AG08395 (cell line): ENCODE results near the gene HOXA5.
A peak's percentile ranks its signal among the peaks of the same experiment; 100 is the strongest.

Experiments
- DNase-seq: peaks from one replicate; pipeline ENCODE4 v3.0.0; 2012; ENCODE audit warnings: mixed read lengths, low spot score

The HOXA5 gene

DNA sequence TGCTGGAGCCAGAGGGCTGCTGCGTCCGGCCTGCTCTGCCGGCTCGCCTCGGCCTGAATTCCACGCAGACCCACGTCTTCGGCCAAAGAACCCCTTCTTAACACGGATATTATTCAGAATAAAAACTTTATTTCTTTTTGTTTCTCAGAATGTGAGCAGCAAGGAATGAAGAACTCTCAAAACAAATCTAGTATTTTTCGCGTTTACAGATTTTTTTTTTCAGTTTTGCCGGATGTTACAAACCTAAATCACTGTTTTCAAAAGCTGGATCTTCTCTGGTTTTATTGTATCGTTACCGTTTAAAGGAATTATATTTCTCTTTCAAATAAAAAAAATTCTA, 36.6 kb downstream of the HOXA5 start:
- DNase-seq = no peak

DNA sequence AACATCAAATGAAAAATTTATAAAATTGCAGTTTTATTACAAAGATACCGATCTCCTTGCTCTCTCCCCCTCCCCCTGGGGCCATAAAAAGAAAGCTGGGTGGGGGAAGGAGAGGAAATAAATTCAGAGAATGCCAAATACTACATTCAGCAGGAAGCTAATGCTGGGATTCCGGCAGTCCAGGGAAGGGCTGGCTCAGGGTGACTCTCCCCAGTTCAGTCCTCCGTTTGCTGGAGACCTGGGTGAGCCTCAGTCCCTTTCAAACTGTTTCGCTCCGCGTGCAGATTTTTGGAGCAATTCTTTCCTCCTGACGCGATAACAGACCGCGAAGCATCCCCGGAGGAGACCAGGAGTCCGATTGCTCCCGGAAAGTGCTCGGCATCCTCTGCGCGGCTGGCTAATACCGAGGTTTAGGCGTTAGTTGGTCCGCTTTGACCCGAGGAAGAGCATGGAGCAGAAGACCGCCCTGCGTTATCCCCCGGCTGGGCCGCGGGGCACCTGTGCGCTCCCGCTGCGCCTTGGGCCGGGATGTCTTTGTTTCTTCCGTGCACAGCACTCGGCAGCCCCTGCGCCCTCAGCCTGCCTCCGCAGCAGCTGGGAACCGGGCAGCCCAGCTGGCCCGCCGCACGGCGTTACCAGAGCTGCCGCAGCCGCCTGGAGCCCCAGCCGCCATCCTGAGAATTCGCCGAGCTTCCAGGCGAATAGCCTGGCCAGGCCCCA, 37.1 kb downstream of the HOXA5 start:
- DNase-seq = no peak

DNA sequence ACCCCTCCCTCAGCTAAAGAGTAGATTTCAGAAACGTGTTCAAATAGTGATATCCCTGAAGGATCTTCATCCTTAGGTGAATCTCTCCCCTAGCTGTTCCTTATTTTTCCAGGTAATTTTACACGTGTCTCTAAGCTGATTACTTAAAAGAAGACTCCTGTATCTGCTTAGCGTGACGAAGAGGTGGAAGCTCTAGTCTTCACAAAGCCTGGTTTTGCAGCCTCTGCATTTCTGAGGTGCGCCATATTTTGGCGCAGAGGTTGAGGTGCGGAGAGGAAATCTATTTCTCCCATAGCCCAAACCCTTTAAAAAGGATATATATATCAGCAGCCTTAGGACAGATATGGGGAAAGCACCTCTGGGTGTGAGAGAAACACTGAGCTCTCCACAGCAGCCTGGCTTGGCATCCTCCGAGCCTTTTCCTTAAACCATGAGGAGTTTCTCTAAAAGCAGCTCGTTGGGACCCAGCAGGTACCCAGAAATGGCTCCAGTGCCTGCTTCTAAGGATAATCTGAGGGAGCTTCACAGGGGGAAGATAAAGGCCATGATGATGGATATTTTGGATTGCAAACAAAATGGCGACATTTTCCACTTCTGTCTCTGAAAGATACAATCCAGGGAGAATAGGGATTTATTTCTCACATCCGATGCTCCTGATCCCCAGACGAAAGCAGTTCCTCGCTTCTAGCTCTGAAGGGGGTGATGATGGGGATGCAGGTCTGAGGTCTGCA, 38.0 kb downstream of the HOXA5 start:
- no peak for DNase-seq

DNA sequence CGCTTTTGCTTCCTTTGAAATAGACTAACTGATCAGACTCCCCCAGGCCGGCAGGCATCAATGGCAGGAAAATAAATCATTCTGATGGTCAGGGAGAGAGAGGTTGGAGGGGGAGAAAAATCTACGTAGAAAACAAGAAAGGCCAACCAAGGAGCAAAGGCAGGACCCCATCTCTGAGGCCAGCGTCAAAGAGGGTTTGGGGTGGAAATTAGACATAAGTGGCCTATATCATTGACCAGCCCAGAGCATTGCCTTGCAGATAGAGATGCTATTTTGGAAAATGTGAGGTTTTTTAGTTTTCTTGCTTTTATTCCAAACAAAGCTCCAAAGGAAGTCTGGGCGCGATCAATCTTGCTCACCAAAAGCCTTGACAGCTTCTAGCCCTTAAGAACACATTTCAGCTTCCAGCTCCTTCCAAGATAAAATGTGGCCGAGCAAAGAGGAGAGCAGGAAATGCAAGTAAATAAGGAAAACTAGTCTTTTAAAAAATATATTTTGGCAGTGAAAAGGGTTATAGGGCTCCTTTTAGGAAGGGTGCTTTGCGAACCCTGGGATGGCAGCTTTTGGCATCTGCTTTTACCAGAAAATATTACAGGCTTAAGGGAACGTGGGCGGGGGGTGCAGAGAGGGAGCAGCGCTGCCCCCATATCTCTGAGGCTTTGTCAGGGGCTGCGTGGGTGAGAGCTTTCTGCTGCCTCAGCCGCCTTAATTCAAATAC, 39.0 kb downstream of the HOXA5 start:
- DNase-seq = no peak

DNA sequence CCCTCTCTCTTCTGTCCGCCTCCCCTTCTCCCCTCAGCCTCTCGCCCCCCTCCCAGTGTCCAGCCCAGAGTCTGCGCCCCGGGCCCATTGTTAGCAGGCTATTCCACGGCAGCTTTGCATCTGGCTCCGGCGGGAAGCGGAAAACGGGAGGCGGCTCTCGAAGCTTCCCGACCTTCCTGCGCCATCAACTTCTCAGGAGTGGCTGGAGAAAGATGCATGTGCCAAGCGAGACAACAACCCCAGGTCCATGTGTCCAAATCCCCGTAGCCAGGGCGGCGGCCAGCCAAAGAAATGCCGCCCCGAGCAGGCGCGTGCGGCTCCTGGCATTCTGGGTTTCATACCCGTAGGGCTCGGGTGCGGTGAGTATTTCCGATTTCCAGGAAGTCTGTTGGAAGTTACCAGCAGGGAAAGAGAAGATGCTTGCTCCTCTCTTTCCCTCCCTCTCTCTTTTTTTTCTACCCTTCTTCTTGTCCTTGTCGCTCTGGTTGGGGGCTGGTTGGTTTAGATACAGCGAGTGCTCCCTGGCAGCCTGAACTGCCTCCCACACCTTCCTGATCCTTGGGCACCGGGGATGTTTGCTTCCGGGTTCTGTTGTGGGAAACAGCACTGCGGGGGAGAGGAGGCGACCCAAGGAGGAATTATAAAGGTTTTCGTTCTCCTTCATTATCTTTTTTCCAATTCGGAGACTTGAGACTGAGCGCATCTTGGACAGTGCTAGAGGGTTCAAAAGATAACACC, 39.8 kb downstream of the HOXA5 start:
- no peak for DNase-seq

DNA sequence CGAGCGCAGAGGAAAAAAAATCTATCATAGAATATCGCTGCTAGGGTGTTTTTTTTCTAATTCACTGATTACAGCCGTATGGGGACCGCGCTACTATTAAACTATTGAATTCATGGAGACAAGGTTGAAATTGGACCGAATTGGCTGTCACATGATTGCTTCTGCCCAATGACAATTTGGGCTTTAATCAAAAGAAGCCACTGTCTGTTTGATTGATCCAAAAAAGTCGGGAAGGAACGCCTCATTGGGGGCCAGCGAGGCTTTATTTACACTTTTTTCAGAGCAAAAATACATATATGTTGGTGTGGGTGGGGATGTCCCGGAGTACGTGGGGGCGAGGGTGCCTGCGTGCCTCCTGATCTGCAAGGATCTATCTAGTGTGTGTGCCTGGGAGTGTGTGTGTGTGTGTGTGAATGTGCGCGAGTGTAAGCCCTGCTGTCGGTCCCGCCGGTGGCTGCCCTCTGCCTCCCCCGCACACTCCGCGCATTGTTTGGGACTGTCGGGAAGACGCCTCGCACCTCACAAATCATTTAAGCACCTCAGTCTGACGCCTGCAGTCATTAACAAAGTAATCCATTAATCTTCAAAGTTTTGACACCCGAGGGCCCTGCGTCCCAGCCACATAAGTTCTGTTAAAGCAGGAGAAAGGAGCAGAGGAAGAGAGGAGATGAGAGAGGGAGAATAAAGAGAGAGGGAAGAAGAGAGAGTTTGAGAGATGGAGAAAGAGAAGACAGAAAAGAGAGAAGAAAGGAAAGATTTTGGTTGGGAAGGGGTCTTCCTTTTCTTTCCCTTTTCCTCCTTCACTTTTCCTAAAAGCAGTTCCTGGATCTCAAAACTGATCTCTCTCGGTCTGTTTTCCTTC, 40.7 kb downstream of the HOXA5 start, which contains the start of gene HOXA2:
HOXA2 (minus strand) TSS at position 103 of the 862 bp plus-strand sequence. CDS start 183 bp downstream, outside the sequence.
- DNase-seq = no peak

DNA sequence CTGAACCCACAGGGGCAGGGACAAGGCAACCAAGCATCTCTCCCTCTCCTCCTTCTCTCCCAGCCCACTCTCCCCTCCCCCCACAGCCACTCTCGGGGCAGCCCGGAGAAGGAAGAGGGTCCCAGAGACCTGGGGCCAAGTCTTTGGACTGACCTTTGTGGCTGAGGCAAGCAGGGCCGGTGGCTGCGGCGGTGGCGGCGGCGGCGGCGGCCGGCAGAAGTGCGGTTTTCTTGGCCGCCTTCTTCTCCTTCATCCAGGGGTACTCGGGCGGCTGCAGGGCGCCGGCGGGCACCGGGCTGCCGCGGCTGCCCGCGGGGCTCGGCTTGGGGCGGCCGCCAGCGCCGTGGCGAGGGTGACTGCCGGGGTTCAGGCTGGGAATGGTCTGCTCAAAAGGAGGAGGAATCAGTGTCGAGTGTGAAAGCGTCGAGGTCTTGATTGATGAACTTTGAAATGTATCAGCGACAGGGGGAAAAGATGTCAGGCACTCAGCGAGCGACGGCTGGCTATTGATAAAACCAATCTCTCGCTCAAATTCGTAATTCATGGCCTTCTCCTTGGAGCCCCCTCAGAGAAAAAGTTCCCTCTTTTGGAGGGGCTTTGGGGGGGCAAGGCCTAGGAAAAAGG, 41.4 kb downstream of the HOXA5 start:
- no peak for DNase-seq

DNA sequence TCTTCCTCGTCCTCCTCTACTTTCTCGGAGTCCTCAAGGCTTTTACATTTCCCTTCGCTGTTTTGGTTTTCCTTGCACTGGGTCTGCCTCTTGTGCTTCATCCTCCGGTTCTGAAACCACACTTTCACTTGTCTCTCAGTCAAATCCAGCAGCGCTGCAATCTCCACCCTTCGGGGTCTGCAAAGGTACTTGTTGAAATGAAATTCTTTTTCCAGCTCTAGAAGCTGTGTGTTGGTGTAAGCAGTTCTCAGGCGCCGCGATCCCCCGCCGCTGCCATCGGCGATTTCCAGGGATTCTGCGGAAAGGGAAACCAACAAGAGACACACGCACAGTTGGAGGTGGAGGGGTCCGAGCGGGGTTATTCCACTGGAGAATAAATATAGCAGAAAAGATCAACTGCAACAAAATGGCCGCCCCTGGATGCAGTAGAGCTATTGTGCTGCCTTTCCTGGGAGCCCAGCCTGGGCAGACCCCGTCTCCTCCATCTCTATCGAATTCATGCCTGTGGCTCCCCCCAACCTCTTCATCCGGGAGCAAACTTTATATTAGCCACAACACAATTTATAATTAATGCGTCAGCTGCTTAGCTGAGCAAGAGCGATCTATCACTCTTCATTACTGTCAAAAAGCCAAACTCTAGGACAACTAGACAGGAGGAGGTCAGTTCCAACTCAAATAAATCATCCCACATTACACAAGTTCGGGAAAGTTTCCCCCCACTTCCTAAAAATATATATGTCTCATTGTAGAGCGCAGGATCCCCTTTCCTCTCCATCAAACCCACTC, 42.1 kb downstream of the HOXA5 start:
- no peak for DNase-seq

DNA sequence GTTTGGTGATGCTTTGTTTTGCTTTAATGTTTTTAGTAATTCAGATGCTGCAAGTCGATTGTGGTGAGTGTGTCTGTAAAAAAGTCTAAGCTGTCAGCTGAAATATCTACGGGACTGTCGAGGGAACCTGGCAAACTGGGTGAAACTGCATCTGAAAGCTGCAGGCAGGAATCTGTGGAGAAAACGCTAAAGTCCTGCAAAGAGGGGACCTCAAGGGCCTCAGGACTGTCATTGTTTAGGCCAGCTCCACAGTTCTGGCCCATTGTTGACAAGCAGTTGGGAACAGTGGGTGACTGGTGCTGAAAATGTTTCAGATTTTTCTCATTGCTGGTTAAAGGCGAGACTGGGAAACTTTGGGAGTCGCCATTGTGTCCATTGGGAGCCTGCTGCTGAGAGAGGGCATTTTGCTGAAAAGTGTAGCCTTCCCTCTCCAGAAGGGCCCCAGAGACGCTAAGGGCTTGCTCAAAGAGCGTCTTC, 42.7 kb downstream of the HOXA5 start:
- DNase-seq = no peak

DNA sequence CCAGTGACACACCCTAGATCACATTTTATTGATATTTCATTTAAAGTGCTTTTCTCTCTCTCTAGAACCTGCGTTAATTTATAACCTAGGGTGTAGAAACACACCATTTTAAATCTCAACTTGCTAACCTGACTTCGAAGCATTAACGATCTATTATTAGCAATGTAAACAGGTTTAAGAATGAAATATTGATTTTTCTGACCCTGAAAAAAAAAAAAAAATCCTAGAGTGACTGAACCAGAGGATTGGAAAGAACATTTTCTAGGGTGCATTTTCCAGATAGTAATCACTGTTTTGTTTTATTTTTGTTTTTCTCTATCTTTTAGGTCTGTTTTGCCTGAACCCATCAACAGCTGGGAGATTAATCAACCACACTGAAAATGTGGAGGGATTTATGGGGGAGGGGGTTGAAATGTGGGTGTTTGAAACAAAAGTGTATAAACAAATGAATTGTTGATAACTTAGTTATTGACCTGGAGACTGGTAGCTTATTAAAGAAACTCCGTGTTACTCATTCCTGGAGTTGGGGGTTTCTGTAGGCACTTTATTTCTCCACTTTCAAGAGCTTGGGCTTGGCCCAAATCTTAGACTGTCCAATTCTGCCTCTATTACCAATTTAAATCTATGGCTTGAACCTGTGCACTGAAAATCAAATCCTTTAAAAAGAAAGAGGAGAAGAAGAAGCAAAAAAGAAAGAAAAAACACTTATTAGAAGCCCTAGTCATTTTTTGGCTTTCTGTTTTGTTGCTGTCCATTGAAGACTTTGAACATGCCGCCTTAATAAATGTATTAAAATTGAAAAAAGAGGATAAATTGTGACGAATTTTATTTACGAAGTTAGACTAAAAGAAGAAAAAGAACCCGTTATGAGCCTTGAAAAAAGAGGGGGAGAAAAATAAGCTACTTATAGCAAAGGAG, 43.8 kb downstream of the HOXA5 start:
- DNase-seq = no peak

DNA sequence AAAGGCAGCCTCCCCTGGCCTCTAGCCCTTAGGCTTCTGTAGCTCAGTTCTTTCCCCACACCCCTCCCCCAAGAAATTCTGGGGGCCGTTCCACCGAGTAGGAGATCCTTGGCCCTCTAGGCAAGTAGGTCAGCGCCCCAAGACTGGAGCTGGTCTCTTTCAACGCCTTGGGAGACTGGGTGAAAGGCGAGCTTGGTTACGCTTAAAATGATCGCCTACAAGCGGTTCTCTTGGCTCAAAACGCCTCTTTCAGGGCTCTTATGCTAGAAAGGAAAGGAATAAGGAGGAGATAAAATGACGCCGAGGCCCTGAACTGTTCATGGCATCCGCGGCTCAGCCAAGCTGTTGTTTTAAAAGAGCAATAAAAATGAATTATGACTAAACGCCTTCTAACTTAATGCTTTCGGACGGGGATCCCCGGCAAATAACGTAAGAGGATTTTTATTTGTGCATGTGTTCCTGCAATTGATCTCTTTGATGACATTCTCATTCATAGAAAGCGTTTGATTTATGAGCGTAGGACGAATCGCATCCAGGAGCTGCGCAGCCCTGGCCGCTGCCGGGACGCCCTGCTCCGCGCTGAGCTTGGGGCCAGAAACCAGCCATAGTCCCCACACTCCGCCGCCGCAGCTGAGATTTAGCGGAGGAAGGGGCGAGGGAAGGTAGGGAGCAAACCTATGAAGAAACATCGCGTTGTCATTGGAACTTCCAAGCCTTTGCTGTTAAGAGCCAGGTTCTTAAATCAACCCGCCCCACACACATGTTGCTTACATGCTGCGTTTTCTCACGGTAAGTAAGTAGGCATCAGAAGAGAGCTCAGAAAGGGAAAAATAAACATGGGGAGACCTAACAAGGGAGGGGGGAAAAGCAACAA, 44.7 kb downstream of the HOXA5 start:
- DNase-seq = no peak

DNA sequence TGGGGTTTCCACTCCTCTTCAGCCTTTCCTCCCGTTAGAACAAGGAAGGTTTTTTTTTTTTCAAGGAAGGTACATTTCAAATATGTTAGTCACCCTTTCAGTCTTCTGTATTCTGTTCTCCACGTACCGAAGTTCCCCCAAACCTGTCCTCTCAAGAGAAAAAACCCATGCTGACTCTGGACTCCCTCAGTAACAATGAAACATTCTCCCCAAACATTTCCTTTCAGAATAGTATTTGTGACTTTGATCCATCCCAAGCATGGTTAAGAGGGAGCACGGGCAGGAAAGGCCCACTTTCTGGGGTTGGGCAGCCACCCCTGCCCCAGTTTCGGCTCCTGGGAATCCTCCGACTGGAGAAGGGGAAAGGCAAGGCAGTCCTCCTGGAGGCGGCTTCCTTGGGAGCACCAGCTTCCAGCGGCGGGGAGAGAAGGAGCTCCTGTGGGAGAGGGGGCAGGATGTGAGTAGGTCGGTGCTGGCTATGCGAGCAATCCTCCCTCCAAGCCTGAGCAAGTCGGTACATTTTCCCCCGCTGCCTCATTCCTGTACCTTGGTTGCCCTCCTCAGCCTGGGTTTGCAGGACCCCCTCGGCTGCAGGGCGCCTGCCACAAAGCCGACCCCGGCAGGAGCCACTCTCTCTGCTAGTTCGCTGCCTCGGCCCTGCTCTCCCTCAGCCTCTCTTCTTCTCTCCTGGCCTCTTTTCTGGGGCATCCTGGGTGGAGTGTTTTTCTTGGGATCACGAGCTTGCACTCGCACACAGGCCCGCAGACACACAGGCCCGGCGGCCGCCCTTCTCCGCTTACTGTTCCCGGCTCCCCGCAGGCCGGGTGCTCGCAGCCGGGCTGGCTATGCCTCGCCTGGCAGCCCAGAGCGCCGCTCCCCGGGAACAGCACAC, 45.5 kb downstream of the HOXA5 start:
- no peak for DNase-seq

DNA sequence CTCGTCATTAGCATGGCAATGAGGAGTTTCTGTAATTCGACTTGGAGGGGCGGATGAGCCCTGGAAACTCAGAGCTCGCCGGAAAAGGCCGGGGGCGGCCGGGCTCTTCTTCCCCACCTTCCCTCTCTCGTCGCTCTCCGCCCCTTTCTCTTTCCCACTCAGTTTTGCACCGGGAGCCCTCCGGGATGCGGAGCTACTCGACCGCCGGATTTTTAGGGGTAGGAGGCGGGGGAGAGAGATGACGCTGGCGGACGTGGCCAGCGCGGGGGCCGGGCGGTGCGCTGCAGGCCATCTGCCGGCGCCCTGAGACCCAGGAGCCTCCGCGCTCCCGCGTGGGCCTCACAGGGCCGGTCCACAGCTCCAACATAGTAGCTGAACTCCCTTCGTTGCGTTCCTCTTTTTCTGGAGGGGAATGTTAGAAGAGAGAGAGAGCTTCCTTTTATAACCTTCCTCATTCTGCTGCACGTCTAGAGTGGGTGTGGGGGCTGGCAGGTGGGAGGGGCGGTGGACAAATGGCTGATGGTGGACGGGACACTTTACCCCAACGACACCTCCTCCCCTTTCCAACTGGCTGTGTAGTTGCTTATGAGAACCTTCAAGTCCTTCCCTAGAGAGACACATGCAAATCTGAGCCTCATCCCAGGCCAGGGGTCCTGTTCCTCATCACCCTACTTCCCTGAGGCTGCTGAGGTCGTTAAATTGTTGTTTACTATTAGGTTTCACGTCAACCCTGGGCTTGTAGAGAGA, 46.5 kb downstream of the HOXA5 start:
- DNase-seq = peak; percentile 80

DNA sequence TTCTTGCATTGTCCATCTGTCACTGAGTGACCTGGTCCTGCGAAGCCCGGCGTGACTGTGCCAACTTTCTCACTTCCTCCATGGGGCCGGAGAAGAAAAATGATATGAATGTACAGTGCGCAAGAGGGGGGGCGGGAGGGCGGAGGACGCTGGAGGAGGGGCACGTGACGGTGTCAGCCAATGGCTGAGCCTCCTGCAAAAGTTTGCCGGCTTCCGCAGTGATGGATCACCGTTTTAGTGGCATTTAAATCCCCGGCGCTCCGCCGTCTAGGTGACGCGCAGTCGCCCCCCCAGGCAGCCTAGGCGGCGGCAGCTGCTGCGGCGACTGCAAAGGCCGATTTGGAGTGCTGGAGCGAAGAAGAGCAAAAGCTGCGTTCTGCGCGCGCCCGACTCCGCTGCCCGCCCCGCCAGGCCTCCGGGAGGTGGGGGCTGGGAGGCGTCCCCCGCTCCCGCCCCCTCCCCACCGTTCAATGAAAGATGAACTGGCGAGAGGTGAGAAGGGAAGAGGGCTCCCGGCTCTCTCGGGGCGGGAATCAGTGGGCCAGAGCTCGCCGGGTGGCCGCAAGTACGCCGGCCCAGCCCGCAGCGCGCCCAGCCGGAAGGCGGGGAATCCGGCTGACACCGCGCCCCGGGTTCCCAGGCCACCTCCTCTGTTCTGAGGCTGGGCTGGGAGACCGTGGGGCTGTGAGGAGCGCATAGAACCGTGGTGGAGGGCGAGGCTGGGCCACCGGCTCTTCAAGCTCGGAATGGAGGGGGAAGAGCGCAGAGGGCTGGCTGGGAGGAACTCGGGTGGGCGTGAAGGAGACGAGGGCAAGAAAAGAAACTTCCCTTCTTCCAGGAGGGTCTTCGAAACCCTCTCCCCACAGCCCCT, 47.3 kb downstream of the HOXA5 start, which contains the start of gene HOXA1:
HOXA1 (minus strand) TSS at position 104 of the 871 bp plus-strand sequence; CDS start at position 16, 88 bp downstream.
- peak; percentile 99 for DNase-seq
